LNCAP (cell line): ENCODE results near the gene KLHDC2.

Experiments
- TF ChIP-seq, protein P1 (sequence below): fragments of 450-650 bp; IDR thresholded peaks from 2 replicates; pipeline ENCODE4 v1.5.1; 2017; ENCODE audit warnings: mild to moderate bottlenecking

The KLHDC2 gene

GRCh38 chr14:49808780-49809179 is 40.8 kb downstream of the KLHDC2 start:
- TF ChIP-seq, protein P1, sequence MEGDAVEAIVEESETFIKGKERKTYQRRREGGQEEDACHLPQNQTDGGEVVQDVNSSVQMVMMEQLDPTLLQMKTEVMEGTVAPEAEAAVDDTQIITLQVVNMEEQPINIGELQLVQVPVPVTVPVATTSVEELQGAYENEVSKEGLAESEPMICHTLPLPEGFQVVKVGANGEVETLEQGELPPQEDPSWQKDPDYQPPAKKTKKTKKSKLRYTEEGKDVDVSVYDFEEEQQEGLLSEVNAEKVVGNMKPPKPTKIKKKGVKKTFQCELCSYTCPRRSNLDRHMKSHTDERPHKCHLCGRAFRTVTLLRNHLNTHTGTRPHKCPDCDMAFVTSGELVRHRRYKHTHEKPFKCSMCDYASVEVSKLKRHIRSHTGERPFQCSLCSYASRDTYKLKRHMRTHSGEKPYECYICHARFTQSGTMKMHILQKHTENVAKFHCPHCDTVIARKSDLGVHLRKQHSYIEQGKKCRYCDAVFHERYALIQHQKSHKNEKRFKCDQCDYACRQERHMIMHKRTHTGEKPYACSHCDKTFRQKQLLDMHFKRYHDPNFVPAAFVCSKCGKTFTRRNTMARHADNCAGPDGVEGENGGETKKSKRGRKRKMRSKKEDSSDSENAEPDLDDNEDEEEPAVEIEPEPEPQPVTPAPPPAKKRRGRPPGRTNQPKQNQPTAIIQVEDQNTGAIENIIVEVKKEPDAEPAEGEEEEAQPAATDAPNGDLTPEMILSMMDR: no peak

DNA sequence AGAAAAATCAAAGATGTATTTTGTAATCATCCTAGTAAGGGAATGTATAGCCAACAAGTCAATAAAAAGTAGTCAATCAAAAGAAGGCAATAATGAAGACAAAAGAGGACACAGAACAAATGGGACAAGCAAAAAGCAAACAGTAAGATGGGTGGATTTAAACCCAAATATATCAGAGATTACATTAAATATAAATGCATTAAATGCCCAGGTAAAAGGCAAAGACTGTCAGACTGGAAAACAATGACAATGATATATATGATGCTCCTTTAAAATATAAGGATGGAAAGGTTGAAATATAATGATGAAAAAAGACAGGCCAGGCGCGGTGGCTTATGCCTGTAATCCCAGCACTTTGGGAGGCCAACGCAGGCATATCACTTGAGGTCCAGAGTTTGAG is 48.9 kb downstream of the KLHDC2 start:
- TF ChIP-seq, protein P1: no peak

GRCh38 chr14:49820176-49820575 is 52.2 kb downstream of the KLHDC2 start:
- TF ChIP-seq, protein P1: no peak

- TF ChIP-seq, protein P1: no peak
These were observed 60.7 kb downstream of the KLHDC2 start for GRCh38 chr14:49828640-49829039.
